AG04450 (cell line): ENCODE data around the gene LCE3E. TPM values are rescaled to one million over a fixed set of nuclear protein-coding genes. Genes with fewer than 3 reads are reported as not detected.
A peak's percentile ranks its signal among the peaks of the same experiment; 100 is the strongest.

ENCODE experiments used
- CTCF ChIA-PET: fragments of 300-600, 350-600 bp; formaldehyde crosslinking; extraction: SDS; loops from one replicate; lab custom pipeline; 2022; ENCODE audit warnings: antibody characterized with exemption, inconsistent platforms; lab: Charles Lee
- POLR2A ChIA-PET: fragments of 350-600 bp; formaldehyde crosslinking; extraction: SDS; loops from one replicate; lab custom pipeline; 2021; ENCODE audit warnings: antibody characterized with exemption, inconsistent platforms; lab: Yijun Ruan, JAX
- DNase-seq: peaks from one replicate; pipeline ENCODE4 v3.0.0-alpha.2; 2011; ENCODE audit warnings: low read depth, low spot score
- H3K27ac ChIP-seq: one replicate; pipeline ENCODE4 v1.5.1; 2012; ENCODE audit warnings: low read depth, low read length, control low read depth
- H3K27me3 ChIP-seq: one replicate; pipeline ENCODE4 v1.6.0; 2012; ENCODE audit warnings: low read length; ENCODE audit not compliant: control insufficient read depth, insufficient read depth
- H3K4me3 ChIP-seq: 2 replicates; pipeline ENCODE4 v1.5.1; 2011; ENCODE audit warnings: mild to moderate bottlenecking, low read depth, low read length, control low read depth
- H3K9me3 ChIP-seq: 2 replicates; pipeline ENCODE4 v1.5.1; 2012; ENCODE audit warnings: low read length; ENCODE audit not compliant: control insufficient read depth, insufficient read depth
- CTCF ChIP-seq: IDR thresholded peaks from 2 replicates; pipeline ENCODE4 v1.5.1; 2011; ENCODE audit warnings: low read depth, low read length, control low read depth, inconsistent platforms
- polyA plus RNA-seq: library from polyadenylated mRNA; depleted of rRNA; stranded (reverse); fragments of >200 nt; gene quantifications from 2 replicates; pipeline ENCODE4 v1.2.3, GENCODE V29; 2011

LCE3E gene
- polyA plus RNA-seq, 1 experiment: not detected

GRCh38 chr1:152535774-152536173 is 30.8 kb downstream of the LCE3E start:
- POLR2A ChIA-PET: no interaction called here
- CTCF ChIA-PET: no interaction called here
- Histone ChIP-seq H3K9me3 (peaks cover 22% of the 10 kb centered on the region), H3K4me3 (no peak overlapping the region), H3K27ac (no peak overlapping the region), H3K27me3 (no peaks in the 10 kb centered on the region)
- DNase-seq: no peak
- TF ChIP-seq CTCF: no peak

- TF ChIP-seq CTCF: peak; percentile 28
- no peak for DNase-seq
- Histone ChIP-seq H3K27me3 (no peaks in the 10 kb centered on the region), H3K9me3 (peaks cover 21% of the 10 kb centered on the region), H3K27ac (no peak overlapping the region), H3K4me3 (no peak overlapping the region)
- POLR2A ChIA-PET: no interaction called here
- CTCF ChIA-PET: no interaction called here
Observed at GRCh38 chr1:152533327-152533938, 33.1 kb downstream of the LCE3E start.

GRCh38 chr1:152525080-152525641 is 41.4 kb downstream of the LCE3E start:
- Histone ChIP-seq H3K27ac (no peak overlapping the region), H3K27me3 (no peaks in the 10 kb centered on the region), H3K9me3 (no peaks in the 10 kb centered on the region), H3K4me3 (no peak overlapping the region)
- CTCF ChIA-PET: no interaction called here
- DNase-seq: no peak
- no peak for TF ChIP-seq CTCF
- POLR2A ChIA-PET: no interaction called here

- POLR2A ChIA-PET: no interaction called here
- Histone ChIP-seq H3K9me3 (peaks cover 5% of the 10 kb centered on the region; the same call in 1 of the 2 replicates), H3K27me3 (no peaks in the 10 kb centered on the region), H3K27ac (no peak overlapping the region), H3K4me3 (no peak overlapping the region)
- DNase-seq: no peak
- no peak for TF ChIP-seq CTCF
- CTCF ChIA-PET: no interaction called here
Observed at GRCh38 chr1:152520561-152521090, 46.0 kb downstream of the LCE3E start.

- CTCF ChIA-PET: no interaction called here
- POLR2A ChIA-PET: no interaction called here
Observed at GRCh38 chr1:152519851-152520250, 46.7 kb downstream of the LCE3E start.

More at GRCh38 chr1:152519851-152520250, 46.7 kb downstream of the LCE3E start:
- no peak for DNase-seq
- H3K27me3 ChIP-seq: no peaks in the 10 kb centered on the region
- peaks cover 11% of the 10 kb centered on the region; the same call in 1 of the 2 replicates for H3K9me3 ChIP-seq
- TF ChIP-seq CTCF: no peak
- no peak overlapping the region for H3K27ac ChIP-seq
- H3K4me3 ChIP-seq: no peak overlapping the region
